Panc1 (cell line): ENCODE data around the gene GALNT18.

Experiments
- POLR2AphosphoS5 ChIP-seq: IDR thresholded peaks from 2 replicates; pipeline ENCODE4 v1.6.1; 2012; ENCODE audit warnings: mild to moderate bottlenecking, low read depth, low read length, moderate library complexity
- TF ChIP-seq, protein P1 (sequence below), 2 experiments: IDR thresholded peaks; 2 replicates each; pipeline ENCODE4 v1.6.1; 2011 to 2012; ENCODE audit warnings: low read depth in 2 of 2, control low read depth in 1 of 2, low read length in 1 of 2, mild to moderate bottlenecking in 1 of 2, moderate library complexity in 1 of 2; ENCODE audit not compliant: insufficient read depth in 1 of 2

DNA sequence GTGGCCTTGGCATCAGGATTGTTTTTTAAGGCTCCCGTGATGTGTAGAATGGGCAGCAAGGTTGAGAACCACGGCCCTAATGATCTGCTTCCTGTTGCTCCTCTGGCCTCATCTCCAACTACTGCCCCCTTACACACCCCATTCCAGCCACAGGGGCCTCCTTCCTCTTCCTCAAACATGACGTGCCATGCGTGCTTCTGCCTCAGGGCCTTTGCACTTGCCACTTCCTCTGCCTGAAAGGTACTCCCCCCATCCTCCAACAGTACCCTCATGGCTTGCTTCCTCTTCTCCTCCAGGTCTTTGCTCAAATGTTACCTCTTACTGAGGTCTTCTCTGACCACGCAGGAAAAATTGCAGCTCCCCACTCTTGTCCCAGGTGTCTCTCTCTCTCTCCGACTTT lies 174.8 kb downstream of the GALNT18 start:
- TF ChIP-seq POLR2AphosphoS5: no peak
- TF ChIP-seq, protein P1, sequence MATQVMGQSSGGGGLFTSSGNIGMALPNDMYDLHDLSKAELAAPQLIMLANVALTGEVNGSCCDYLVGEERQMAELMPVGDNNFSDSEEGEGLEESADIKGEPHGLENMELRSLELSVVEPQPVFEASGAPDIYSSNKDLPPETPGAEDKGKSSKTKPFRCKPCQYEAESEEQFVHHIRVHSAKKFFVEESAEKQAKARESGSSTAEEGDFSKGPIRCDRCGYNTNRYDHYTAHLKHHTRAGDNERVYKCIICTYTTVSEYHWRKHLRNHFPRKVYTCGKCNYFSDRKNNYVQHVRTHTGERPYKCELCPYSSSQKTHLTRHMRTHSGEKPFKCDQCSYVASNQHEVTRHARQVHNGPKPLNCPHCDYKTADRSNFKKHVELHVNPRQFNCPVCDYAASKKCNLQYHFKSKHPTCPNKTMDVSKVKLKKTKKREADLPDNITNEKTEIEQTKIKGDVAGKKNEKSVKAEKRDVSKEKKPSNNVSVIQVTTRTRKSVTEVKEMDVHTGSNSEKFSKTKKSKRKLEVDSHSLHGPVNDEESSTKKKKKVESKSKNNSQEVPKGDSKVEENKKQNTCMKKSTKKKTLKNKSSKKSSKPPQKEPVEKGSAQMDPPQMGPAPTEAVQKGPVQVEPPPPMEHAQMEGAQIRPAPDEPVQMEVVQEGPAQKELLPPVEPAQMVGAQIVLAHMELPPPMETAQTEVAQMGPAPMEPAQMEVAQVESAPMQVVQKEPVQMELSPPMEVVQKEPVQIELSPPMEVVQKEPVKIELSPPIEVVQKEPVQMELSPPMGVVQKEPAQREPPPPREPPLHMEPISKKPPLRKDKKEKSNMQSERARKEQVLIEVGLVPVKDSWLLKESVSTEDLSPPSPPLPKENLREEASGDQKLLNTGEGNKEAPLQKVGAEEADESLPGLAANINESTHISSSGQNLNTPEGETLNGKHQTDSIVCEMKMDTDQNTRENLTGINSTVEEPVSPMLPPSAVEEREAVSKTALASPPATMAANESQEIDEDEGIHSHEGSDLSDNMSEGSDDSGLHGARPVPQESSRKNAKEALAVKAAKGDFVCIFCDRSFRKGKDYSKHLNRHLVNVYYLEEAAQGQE (IDR thresholded peaks at IDR 0.05; ENCODE audit: insufficient read depth in 1 of 2, low read depth in 2 of 2, low read length in 1 of 2): no peak
